DMS 273 (cell line): ENCODE data around the gene STK17A.
"Not testable (repeated sequence)": the region's sequence is repeated elsewhere in the genome, so short reads cannot be mapped to it uniquely, and the experiment has no call there.

Source experiments
- DNase-seq: peaks from one replicate; lab custom pipeline; 2025; ENCODE audit not compliant: unreplicated experiment; lab: John Stamatoyannopoulos, UW

Gene STK17A

DNA sequence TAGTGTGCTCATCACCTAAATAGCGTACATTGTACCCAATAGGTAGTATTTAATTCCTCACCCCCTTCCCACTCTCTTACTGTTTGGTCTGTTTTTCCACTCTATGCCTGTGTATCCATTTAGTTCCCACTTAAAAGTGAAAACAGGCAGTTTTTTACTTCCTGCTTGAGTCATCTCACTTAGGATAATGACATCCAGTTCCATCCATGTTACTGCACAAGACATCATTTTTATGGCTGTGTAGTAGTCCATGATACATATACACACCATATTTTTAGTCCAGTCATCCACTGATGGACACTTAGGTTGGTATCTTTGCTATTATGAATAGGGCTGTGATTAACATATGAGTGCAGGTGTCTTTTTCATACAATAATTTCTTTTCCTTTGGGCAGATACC is 10.1 kb downstream of the STK17A start:
- no peak for DNase-seq

DNA sequence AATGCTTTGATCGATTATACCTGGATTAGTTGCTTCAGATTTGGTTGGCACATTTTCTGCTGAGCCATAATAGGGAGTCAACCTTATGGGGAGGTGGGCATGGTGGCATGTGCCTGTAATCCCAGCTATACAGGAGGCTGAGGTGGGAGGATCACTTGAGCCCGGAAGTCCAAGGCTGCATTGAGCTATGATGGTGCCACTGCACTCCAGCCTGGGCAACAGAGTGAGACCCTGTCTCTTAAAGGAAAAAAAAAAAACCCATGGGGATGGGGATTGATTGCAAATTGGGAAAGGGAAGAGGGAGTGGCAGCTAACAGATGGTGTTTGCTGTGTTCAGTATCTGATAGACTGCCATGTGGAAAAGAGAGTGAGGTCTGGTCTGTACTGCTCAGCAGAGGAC is 11.1 kb downstream of the STK17A start:
- DNase-seq = peak; percentile 67

DNA sequence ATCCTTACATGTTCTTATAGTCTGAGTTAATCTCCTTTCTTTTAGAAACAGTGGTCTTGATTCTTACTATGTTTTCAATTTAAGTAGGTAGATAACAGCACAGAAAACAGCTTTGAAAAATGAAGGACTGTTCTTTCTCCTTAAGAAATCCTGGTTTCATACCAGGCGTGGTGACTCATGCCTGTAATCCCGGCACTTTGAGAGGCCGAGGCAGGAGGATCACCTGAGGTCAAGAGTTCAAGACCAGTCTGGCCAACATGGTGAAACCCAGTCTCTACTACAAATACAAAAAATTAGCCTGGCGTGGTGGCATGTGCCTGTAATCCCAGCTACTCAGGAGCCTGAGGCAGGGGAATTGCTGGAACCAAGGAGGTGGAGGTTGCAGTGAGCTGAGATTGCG is 13.5 kb downstream of the STK17A start:
- DNase-seq = not testable (repeated sequence)

DNA sequence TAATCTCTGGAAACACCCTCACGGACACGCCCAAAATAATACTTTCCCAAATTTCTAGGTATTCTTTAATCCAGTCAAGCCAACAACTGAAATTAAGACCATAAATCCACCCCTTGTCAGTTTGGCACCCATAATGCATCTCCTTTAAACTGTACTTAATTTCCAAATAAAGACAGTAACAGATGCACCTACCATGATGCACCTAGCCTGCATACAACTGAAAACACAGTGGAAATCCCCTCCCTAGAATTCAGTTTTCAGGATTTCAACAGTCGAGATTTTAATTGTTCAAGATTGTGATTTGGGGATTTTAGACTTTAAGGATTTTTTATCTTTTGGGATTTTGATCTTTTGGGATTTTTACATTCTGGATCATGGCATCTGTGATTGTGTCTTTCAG is 17.1 kb downstream of the STK17A start:
- no peak for DNase-seq

DNA sequence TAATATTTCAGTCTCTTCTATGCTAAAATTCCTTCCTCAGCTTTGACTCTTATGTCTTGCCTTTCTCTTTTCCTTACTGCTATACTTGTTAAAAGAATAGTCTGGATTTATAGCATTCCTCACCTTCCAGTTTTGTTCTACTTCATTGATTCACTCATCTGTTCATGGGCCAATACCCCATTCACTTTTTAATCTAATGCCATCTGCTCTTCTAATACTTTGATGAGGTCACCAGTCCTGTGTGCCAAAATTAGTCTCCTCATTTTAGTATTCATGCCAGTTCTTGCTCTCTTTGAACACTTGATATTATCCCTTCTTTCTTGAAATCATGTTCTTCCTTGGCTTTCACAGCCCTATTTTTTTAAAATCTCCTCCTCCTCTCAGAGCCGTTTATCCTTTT is 19.3 kb downstream of the STK17A start:
- DNase-seq = peak; percentile 82

DNA sequence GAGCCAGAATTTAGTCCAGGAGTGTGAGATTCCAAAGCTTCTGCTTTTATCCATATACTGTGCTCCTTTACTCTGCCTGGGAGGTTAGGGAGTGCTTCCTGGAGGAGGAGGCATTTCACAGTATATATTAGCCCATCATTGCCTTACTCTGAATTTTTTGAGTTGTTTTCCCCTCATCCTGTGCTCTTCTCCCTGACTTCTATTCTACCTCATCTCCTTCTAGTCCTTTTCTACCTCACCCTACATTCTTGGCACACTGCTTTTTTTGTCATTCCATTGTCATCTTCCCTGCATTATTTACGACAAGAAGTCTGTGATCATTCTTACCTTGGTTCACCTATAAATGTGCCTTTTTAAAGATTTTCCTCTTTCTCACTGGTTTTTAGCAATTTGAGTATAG is 21.3 kb downstream of the STK17A start:
- no peak for DNase-seq

DNA sequence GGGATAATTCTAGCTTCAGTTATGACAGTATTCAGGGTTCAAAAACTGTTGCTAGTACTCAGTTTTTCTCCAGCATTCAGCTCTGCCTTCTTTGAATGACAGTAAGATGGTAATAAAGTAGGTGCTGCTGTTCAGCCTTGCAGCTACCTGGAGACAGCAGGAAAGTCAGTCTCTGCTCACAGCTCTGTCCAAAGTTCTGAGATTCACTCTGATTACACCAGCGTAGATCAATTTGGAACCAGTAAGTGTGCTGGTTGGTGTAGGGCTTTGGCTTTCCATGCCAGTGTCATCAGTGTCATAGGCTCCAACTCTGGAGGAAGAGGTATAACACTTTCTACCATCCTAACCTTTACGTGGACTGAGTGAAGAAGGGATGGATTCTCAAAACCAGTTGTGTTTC is 26.2 kb downstream of the STK17A start:
- DNase-seq = no peak

DNA sequence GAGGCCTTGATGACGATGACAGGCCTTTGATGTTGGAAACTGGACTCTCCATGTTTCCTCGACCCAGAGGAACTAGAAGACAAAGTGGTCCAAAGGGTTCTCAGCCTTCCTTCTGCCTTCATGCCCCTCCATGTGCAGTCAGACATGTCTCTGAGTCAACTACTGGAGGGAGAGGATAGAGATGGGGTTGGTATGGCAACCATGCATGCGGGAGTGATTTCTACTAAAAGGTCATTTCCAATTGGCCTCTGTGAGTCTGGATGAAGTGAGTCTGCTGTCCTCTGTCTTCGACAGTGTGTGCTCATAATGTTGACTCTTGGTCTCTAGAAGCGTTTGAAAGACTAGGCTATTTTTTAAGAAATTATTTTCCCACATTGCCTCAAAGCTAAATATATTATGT is 29.2 kb downstream of the STK17A start:
- no peak for DNase-seq

DNA sequence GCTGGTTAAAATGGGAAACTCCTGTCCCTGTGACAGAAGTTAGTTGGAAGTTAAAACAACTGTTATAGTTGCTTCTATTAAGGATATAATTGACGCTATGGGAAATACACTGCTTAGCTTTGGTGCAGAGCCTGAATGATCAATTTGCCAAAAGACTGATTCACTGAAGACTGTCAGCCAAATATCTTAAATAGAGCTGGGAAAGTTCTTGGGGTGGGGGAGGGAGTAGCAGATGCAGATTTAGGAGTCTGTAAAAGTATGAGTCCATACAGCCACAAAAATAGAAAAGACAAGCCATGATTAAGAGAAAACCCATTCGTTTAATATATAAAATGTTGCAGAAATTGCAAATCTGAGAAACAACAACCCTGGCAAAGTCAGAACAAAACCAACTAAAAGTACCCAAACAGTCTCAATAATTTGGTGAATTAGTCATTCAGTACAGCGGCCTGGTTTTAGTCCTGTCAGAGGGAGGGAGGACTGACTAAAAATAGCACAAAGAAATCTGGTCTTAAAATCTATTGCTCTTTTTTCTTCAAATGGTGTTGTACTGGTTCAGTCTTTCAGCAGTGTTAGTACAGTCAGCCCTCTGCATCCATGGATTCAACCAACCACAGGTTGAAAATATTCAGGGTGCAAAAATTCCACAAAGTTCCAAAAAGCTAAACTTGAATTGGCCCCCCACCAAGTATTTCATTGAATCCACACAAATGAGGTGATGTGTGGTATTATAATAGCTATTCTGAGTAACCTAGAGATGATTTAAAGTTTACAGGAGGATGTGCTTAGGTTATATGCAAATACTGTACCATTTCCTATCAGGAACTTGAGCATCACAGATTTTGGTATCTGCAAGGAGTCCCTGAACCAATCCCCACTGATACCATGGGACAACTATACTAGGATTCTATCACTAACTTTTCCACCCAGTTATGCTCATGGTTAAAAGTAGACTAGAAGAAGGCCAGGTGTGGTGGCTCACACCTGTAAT is 30.0 kb downstream of the STK17A start:
- DNase-seq = no peak

DNA sequence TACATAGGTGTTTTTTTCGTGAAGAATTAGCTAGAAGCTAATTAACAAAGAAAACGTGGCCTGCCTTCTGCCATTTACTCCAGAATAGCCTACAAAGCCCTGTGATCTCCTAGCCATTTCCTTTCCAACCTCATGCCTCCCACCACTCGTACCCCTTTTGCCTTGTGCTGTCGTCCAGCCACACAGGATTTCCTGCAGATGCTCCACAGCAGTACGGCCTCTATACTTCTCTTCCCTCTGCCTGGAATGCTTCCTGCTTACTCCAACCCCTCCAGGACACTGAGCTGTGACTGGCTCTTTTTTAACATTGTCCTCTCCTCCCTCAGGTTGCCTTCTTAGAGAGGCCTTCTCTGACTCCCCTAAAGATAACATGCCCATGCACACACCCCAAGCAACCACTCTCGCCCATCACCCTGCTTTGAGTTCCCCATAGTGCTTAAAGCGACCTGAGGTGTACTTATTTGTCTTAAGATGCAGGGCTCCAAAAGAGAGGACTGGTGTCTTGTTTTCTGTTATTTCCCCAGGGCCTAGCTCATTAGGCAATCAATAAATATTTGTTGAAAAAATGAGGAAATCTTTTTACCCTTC is 32.7 kb downstream of the STK17A start:
- DNase-seq = no peak

DNA sequence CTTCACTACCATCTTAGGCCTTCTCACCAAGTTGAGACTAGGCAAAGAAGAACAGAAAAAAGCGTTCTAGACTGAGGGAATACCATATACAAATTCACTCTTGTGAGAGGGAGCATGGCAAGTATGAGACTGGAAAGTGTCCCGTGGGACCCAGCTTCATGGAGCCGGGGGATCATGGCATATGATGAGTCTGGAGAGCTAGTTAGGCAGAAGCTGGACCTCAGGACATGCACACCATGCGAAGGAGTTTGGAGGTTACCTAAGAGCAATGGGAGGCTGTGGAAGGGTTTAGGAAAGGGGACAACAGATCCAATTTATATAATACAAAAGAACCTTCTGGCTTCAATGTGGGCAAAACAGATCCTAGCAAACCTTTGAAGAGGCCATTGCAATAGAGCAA is 34.1 kb downstream of the STK17A start:
- DNase-seq = no peak

DNA sequence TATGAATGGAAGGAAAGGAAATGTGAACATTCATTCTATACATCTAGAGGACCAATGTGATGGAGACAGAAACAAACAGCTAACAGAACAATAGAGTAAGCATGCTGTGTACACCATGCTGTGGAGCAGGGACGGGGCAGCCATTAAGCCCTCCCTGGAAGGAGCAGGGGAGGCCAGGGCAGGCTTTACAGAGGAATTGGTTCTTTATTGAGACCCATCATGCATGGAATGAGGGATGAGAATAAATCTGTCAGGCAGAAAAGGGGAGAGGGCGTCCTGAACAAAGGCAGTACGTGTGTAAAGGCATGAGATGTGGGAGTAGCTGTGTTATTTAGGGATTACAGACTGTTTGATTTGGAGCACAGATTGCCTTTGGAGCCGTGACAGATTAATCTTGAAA is 35.2 kb downstream of the STK17A start:
- no peak for DNase-seq

DNA sequence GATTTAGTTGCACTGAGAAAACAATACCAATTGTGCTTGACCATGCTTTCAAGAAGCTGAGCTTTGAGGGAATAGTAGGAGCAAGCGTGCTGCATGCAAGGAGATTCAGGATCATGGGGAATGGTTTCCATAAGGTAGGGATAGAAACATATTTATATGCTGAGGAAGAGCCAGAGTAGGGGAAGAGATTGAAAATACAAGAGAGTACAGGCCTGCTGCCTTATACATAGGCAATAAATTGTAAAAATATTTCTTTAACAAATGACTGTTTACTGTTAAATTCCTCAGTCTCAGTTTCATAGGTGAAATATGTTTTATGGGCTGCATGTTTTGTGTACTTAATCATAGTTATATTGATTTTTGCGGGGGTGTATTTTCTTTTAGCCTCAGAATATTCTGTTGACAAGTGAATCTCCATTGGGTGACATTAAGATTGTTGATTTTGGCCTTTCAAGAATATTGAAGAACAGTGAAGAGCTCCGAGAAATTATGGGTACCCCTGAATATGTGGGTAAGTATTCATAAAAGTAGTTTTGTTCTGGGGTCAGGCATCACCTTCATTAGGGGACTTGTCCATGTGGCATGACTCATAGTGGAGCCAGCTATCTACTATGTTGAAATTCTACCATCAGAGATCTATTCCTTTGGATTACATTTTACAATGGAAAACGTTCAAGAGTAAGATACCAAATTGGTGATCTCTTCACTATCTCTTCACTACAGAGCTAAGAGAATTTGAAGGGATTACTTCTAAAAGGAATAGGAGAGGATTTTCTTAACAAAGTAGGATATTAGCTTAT is 36.5 kb downstream of the STK17A start:
- no peak for DNase-seq

DNA sequence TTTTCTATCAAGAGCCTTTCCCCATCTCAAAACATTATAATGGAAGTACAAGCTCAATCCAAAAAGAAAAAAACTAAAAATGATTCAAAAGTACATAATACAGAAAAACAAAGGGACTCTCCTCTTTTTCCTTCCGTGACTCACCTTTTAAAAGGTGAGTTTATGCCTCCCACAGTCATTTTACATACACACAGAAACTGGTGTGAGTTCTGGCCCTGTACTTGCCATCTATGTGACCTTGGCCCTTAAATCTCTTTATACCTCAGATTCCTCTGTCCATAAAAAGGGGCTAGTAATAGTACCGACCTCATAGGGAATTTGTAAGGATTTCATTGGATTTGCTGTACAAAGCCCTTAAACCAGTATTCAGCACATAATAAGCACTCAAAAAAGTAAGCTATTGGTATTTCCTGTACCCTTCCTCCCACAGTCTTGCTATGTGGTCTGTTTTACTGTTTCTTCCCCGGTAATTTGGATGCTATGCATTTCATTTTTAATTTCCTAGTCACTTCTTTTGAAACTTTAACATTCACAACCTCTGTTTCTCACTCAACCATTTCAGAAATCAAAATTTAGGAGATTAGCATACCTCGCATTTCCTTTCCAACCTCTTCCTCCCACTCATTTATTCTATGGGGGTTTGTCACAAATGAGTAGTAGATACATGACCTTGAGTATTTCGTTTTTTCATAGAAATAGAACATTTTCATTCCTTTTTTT is 39.0 kb downstream of the STK17A start:
- DNase-seq = no peak

DNA sequence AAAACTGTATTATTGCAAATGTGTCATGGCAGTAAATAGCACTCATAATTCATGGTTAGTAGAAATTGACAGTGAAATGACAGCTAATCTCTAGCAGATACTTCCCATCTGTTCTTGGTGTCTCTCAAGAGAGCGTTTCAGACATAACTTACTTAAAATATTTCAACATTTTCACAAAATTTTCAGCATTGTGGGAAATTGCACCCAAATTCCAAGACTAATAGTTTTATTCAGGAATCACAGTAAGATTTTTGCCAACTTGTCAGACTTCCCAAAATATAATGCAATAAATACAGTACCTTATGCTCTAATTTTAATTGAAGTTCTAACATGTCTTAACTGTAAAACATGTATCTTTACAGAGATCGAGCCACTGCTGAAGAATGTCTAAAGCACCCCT is 41.2 kb downstream of the STK17A start:
- no peak for DNase-seq

DNA sequence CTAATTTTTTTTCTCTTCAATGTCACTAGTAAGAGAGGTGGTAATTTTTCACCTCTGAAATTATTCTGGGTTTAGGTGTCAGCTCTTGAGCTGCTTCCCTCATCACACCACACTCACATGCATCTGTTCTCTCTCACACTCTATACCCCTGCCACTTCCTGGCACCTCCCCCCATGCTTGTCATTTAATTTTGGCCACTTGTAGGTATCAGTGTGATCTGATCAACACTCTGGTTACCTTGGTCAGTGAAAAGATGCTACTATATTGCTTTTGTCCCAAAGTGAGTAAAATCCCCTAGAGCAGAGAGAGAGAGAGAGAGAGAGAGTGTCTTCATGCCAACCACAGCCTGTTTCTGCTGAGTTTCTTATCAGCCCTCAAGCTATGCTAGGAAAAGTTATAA is 42.5 kb downstream of the STK17A start:
- DNase-seq = no peak

DNA sequence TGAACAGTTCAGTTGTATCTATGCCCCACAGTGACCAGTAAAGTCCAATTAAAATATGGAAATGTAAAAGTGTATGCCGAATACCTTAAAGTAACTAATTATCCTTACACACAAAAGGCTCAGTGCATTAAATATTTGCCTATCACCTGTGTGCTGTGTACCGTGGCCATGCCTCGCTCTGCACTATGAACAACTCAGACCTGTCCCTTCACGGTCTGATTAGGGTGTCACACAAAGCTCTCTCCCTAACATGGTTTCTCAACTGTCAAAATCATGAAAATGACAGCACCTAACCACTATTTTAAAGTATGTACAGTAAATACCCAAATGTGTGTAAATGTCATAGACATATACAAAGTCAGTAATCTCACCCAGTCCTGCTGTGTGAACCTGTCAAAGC is 43.1 kb downstream of the STK17A start:
- DNase-seq = no peak

DNA sequence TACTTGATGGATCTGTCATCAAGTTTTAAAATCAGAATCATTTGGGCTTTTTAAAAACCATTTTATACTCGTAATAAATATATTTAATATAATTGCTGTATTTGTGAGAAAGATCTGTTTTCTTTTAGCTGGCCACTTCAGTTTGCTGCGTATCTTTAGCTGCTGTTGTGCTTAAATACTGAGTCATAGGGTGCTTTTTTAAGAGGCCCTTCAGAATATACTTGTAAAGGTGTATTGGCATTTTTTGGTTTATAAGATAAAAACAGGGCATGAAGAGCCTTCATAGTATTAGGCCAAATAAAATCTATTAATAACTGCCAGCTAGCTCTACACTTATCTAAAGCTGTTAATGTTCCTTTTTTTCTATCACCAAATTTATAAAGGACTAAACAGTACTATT is 43.8 kb downstream of the STK17A start:
- no peak for DNase-seq

DNA sequence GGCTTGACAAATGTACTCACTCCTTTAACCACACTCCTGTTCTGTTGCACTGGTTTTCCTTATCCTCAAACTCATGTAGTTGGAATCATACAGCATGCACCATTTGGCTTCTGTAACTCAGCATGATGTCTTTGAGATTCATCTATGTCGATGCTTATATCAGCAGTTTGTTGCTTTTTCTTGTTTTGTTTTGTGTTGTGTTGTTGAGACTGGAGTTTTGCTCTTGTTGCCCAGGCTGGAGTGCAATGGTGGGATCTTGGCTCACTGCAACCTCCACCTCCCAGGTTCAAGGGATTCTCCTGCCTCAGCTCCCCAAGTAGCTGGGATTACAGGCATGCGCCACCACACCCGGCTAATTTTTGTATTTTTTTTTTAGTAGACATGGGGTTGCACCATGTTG is 44.9 kb downstream of the STK17A start:
- not testable (repeated sequence) for DNase-seq

DNA sequence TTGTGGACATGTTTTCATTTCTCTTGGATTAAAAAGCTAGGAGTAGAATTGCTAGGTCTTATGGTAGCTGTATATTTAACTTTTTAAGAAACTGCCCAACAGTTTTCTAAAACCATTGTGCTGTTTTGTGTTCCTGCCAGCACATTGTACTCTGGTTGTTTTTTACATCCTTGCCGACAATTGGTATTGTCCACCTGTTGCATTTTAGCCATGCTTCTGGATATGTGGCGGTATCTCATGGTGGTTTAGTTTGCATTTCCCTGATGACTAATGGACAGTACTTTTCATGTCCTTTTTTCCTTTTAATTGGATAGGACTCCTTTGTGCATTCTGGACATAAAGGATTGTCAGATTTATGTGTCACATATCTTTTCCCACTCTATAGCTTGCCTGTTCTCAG is 45.5 kb downstream of the STK17A start:
- DNase-seq = no peak

DNA sequence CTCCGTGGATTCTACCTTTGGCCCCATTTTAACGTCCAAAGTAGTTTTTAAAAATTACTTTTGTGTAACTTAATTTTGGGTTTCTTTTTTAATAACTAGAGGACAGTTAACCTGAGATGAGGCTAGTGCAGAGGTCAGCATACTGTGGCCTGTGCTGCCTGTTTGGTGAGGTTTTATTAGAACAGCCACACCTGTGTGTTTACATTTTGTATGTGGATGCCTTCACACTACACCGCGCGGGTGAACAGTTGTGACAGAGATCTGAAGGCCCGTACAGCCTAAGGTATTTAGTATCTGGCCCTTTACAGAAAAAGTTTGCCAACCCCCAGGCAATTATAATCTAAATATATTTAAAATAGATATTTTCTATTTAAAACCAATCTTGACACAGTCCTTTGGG is 46.9 kb downstream of the STK17A start:
- no peak for DNase-seq
